NCI-H510A treated with DMSO at 0.1 percent for 48 hours (cell line): ENCODE results near the gene P2RY6.
A peak's percentile ranks its signal among the peaks of the same experiment; 100 is the strongest.

Experiments
- DNase-seq: peaks from one replicate; lab custom pipeline; 2025; lab: John Stamatoyannopoulos, UW

Gene P2RY6

DNA sequence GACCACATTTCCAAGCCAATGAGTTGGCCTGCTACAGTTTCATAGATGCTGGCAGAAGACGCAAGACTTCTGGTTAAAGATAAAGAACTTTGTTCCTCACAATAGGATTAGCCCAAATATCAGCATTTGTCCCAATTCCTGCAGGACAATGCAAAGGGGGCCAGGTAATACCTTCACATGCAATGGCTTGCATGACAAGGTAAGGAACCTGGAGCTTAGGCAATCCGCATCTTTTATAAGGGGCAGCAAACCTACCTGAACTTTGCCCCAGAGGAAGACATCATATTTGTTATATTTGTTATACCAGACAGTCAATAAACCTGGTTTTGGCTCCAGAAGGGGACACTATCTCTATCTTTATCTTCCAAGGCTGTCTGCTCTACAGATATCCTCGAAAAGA lies 5.3 kb downstream of the P2RY6 start:
- no peak for DNase-seq

DNA sequence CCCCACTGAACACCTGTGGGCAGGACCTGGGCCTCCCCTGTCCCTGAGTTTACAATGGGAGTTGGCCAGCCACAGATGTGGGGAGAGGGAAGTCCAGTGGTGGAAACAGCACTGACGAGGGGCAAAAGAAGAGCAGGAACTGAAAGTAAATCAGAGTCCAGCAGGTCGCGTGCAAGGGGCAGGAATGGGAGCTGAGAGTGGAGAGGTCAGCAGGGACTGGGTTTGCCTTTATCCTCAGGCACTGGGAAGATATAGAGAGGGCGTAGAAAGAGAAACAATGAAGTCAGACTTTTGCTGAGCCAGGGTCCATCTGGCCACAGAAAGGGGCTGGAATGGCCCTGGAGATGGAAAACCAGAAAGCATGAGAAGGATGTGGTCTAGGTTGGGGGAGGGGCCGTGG lies 8.5 kb downstream of the P2RY6 start:
- no peak for DNase-seq

DNA sequence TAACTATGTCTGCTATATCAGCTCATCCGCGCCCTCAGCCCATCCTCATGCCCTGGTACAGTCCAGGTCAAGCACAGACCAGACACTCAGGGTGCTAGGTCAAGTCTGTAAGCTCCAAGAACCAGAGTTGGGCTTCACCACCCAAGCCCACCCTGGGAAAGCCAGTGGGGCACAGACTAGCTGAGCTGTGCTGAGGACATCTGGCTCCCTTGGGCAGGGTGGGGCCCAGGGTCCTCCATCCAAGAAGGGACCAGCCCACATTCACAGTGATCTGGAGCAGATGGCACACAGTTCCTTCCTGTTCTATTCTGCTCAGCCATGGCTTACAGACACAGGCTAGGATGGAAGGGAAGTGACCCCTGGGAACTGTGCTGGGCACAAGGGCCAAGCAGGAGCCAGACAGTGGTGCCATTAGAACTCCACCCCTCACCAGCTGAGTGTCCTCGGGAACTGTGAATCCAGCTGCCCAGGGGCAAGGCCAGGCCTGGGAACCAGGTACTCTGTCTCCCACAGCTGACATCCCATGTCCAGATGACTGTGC lies 9.1 kb downstream of the P2RY6 start:
- no peak for DNase-seq

GRCh38 chr11:73281796-73282660 lies 9.9 kb downstream of the P2RY6 start:
- no peak for DNase-seq

- DNase-seq, result no peak
Measured at GRCh38 chr11:73283276-73284000, 11.3 kb downstream of the P2RY6 start.

DNA sequence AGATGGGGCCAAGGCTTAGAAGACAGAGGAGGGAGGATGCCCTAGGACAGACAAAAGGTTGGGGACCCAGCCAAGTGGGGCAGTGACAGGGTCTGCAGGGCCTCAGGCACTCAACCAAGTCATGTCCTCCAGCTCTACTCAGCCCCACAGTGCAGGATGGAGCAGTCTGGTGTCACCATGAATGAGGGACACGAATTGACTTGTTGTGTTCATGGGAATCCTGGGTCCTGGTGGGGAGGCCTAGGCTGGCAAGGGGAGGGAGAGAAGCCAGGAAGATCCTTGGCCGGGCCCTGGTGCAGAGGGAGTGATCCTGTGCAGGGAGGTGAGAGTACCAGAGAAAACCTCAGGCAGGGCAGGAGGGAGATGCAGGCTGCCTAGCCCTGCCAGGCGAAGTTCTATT lies 12.0 kb downstream of the P2RY6 start:
- no peak for DNase-seq

DNA sequence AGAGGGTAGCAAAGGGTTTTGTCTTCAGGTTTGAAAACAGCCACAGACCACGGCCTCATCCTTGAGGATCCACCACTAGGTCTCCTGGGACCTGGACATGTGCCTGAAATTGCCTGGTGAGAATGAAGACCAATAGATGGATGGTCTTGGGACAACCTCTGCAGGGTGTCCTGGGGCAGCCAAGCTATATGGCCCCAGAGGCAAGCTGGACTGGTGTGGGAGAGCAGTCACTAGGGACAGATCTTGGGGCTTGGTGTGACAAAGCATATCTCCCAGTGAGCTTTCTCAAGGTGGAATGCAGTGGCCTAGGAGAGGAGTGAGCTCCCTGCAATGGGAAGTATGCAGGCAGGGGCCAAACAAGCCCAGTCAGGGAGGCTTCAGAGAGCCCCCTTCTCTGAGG lies 13.6 kb downstream of the P2RY6 start:
- no peak for DNase-seq

- no peak for DNase-seq
Measured at GRCh38 chr11:73286240-73286810, 14.2 kb downstream of the P2RY6 start.

DNA sequence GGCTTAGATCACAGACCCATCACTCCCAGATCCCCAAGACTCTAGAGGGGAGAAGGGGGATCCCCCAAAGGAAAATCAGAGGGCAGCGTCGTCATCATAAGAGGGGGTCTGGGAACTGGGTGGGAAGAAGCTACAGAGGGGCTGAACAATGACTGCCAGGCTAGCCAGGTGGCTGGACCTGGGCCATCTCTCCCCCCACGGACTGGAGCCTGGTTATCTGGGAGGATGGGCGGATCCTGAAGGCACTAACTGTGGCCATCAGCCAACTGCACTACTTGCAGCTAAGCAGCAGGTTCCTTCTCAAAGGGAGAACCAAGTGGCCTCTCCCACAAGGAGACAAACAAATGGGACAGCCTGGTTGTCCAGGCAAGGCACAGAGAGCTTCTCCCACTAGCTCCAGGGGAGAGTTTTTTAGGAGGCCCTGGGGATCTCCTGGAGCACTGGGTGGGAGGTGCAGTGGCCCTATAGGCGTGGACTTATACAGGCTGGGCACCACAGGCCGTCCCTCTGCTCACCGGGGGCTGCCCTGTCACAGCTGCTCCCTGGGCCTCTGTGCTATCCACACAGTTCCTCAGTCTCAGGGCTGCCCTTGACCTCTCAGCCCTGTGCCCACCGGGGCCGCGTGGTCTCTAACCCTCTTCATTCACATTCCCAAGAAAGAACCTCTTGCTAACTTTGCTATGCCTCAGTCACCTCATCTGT lies 15.4 kb downstream of the P2RY6 start:
- DNase-seq, result no peak

DNA sequence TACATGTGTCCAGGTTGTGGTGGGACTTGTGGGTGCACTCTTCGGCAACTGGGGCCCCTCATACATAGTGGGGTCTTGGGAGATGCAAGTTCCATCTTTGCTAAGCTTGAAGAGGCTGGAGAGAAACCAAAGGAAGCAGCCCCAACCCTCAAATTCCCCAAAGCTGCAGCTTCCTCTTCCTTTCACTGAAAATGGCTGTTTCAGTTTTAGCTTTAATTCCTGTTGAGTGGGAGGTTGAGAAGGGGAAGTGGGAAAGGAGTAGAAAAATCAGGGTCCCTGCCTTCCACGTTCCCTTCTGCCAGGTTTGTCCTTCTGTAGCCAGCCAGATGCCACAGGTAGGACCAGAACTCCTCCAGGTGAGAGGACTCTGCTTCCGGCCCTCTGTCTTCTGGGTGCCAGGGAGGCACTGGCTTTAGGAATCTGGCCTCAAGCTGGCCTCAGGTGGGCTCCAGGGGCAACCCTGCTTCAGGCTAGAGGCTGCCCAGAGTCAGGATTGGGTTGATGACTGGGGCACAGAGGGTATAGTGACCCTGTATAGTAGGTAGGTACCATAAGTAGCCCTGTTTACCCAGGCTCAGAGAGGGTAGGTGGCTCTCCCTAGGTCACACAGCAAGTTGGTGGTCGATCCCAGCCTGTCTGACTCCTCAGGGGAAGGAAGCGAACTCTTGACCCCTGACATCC lies 16.2 kb downstream of the P2RY6 start:
- no peak for DNase-seq

- DNase-seq, result peak; percentile 73
Measured at GRCh38 chr11:73288873-73289707, 17.0 kb downstream of the P2RY6 start.

GRCh38 chr11:73290536-73290935 lies 18.4 kb downstream of the P2RY6 start:
- DNase-seq, result no peak

- DNase-seq, result no peak
Measured at GRCh38 chr11:73291196-73291595, 19.1 kb downstream of the P2RY6 start.

- no peak for DNase-seq
Measured at GRCh38 chr11:73291781-73292524, 19.8 kb downstream of the P2RY6 start.

GRCh38 chr11:73292525-73292894 lies 20.4 kb downstream of the P2RY6 start:
- no peak for DNase-seq

GRCh38 chr11:73293356-73293936 lies 21.3 kb downstream of the P2RY6 start:
- DNase-seq, result no peak

DNA sequence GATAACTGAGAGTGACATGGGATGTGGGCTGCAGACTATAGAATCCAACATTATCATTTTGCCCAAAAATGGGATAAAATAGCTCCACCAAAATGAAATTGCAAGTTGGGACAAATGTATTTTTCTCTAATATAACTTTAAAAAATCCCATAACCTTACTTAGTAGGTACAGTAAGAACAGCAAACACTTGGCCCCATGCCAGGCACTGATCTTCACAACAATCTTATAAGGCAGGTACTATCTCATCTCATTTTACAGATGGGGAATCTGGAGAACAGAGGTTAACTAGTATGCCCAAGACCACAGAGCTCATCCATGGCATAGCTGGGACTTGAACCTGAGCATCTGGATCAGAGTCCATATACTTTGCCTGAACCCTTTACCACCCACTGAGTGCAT lies 22.5 kb downstream of the P2RY6 start:
- DNase-seq, result no peak

- DNase-seq, result peak; percentile 81
Measured at GRCh38 chr11:73295241-73295995, 23.3 kb downstream of the P2RY6 start.

- no peak for DNase-seq
Measured at GRCh38 chr11:73295996-73296318, 23.8 kb downstream of the P2RY6 start.
